ENCODE data around the gene UFSP1. TPM values are rescaled to one million over a fixed set of nuclear protein-coding genes. Genes with fewer than 3 reads are reported as not detected.

Gene UFSP1
- polyA plus RNA-seq, 1 experiment = 2.0 TPM

GRCh38 chr7:100897772-100898454 is 8.4 kb upstream of the UFSP1 start:
- ChIA-PET POLR2A (no interaction called here), CTCF (interaction anchor here (0.6 to 4.6 kb wide), 13 partner anchors 13 to 394 kb away, joined by 3 to 37 read pairs (median 3); no protein-coding TSS in a partner anchor)
- H3K27me3 ChIP-seq (ENCODE audit: control insufficient read depth, insufficient read depth, low read length) = peaks cover 16% of the 10 kb centered on the region
- no peak for TF ChIP-seq CTCF (IDR thresholded peaks at IDR 0.05; ENCODE audit: insufficient read depth, low read depth, low read length)
- no peaks in the 10 kb centered on the region for H3K36me3 ChIP-seq (ENCODE audit: control insufficient read depth, insufficient read depth, low read length)
- H3K4me3 ChIP-seq (ENCODE audit: low read depth, low read length) = no peak overlapping the region
- DNase-seq (ENCODE audit: low read depth) = no peak

- Histone ChIP-seq H3K36me3 (ENCODE audit: control insufficient read depth, insufficient read depth, low read length) (no peaks in the 10 kb centered on the region), H3K4me3 (ENCODE audit: low read depth, low read length) (peak overlapping the region; percentile 20; the same call in 1 of the 2 replicates), H3K27me3 (ENCODE audit: control insufficient read depth, insufficient read depth, low read length) (peaks cover 16% of the 10 kb centered on the region)
- TF ChIP-seq CTCF (IDR thresholded peaks at IDR 0.05; ENCODE audit: insufficient read depth, low read depth, low read length) = peak; percentile 73
- ChIA-PET POLR2A (no interaction called here), CTCF (interaction anchor here (0.6 to 1.8 kb wide), 6 partner anchors 156 to 180 kb away, joined by 3 to 6 read pairs (median 4); no protein-coding TSS in a partner anchor)
- no peak for DNase-seq (ENCODE audit: low read depth)
Observed at GRCh38 chr7:100896732-100897608, 7.5 kb upstream of the UFSP1 start.

- TF ChIP-seq CTCF (IDR thresholded peaks at IDR 0.05; ENCODE audit: insufficient read depth, low read depth, low read length) = no peak
- Histone ChIP-seq H3K36me3 (ENCODE audit: control insufficient read depth, insufficient read depth, low read length) (no peaks in the 10 kb centered on the region), H3K4me3 (ENCODE audit: low read depth, low read length) (no peak overlapping the region), H3K27me3 (ENCODE audit: control insufficient read depth, insufficient read depth, low read length) (peaks cover 16% of the 10 kb centered on the region)
- CTCF ChIA-PET = interaction anchor here (0.6 to 3.7 kb wide), 17 partner anchors 8 to 387 kb away, joined by 3 to 40 read pairs (median 9); partner anchors contain the start of genes SRRT and TRIM56
- POLR2A ChIA-PET = interaction anchor here (0.6 kb wide), 1 partner anchor 231 kb away, joined by 3 read pairs; the partner anchor contains the start of gene SERPINE1
- no peak for DNase-seq (ENCODE audit: low read depth)
Observed at GRCh38 chr7:100895956-100896731, 6.6 kb upstream of the UFSP1 start.

DNA sequence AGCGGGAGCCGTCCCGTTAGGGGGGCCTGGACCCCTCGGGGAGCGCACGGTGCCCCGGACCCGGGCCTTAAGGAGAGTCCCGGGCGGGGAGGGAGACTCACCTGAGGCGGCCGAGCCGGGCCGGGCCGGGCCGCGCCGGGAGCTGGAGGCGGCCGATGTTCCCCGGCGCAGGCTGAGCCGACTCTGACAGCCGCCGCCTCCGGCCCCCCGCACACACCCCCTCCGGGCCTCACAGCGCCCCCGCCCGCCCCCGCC is 6.1 kb upstream of the UFSP1 start, which contains the start of gene ACHE:
Gene ACHE, minus strand, starts transcription at position 188 of the 255 bp plus-strand sequence. CDS start 1,656 bp downstream, outside the sequence.
- H3K36me3 ChIP-seq (ENCODE audit: control insufficient read depth, insufficient read depth, low read length) = no peaks in the 10 kb centered on the region
- H3K4me3 ChIP-seq (ENCODE audit: low read depth, low read length) = peak within 1 kb of the TSS; percentile 37
- ChIA-PET POLR2A (interaction anchor here (0.6 kb wide), 1 partner anchor 231 kb away, joined by 3 read pairs; the partner anchor contains the start of gene SERPINE1), CTCF (interaction anchor here (0.6 to 3.7 kb wide), 15 partner anchors 9 to 387 kb away, joined by 3 to 40 read pairs (median 11); partner anchors contain the start of genes SRRT and TRIM56)
- H3K27me3 ChIP-seq (ENCODE audit: control insufficient read depth, insufficient read depth, low read length) = peaks cover 13% of the 10 kb centered on the region
- no peak for DNase-seq (ENCODE audit: low read depth)
- no peak for TF ChIP-seq CTCF (IDR thresholded peaks at IDR 0.05; ENCODE audit: insufficient read depth, low read depth, low read length)
